GM18858 (cell line): Measurements from ENCODE around the gene PRKD3.

Experiments
- ATAC-seq: cut with Tn5 transposase; IDR thresholded peaks from one replicate; pipeline ENCODE4 v1.9.1; 2021; ENCODE audit not compliant: unreplicated experiment

Gene PRKD3

GRCh38 chr2:37324786-37325624, at the start of gene PRKD3:
PRKD3 (minus strand) TSS chr2:37324833; CDS start chr2:37316524, 8,309 bp downstream.
- peak; percentile 39 for ATAC-seq

- ATAC-seq: no peak
These were observed 47.4 kb upstream of the PRKD3 start for GRCh38 chr2:37372000-37372399.

- ATAC-seq: no peak
These were observed 46.0 kb upstream of the PRKD3 start for GRCh38 chr2:37370666-37371065.

GRCh38 chr2:37367984-37368383, 43.4 kb upstream of the PRKD3 start:
- ATAC-seq: no peak

GRCh38 chr2:37367310-37367709, 42.7 kb upstream of the PRKD3 start:
- no peak for ATAC-seq

- ATAC-seq: no peak
These were observed 42.1 kb upstream of the PRKD3 start for GRCh38 chr2:37366773-37367172.

- ATAC-seq: peak; percentile 91
These were observed 41.0 kb upstream of the PRKD3 start for GRCh38 chr2:37365669-37366068.

GRCh38 chr2:37364351-37364750, 39.7 kb upstream of the PRKD3 start:
- ATAC-seq: no peak

- ATAC-seq: no peak
These were observed 37.5 kb upstream of the PRKD3 start for GRCh38 chr2:37361994-37362698.

GRCh38 chr2:37361216-37361815, 36.7 kb upstream of the PRKD3 start:
- no peak for ATAC-seq

GRCh38 chr2:37358466-37358865, 33.8 kb upstream of the PRKD3 start:
- no peak for ATAC-seq

- no peak for ATAC-seq
These were observed 32.9 kb upstream of the PRKD3 start for GRCh38 chr2:37357530-37357929.

- no peak for ATAC-seq
These were observed 32.4 kb upstream of the PRKD3 start for GRCh38 chr2:37357069-37357468.

- ATAC-seq: no peak
These were observed 31.7 kb upstream of the PRKD3 start for GRCh38 chr2:37356299-37356698.

- ATAC-seq: no peak
These were observed 31.1 kb upstream of the PRKD3 start for GRCh38 chr2:37355735-37356134.

GRCh38 chr2:37354531-37354930, 29.9 kb upstream of the PRKD3 start:
- ATAC-seq: no peak

GRCh38 chr2:37350034-37350433, 25.4 kb upstream of the PRKD3 start:
- peak; percentile 59 for ATAC-seq

- ATAC-seq: no peak
These were observed 24.7 kb upstream of the PRKD3 start for GRCh38 chr2:37349231-37349860.

GRCh38 chr2:37348155-37348554, 23.5 kb upstream of the PRKD3 start:
- no peak for ATAC-seq

- no peak for ATAC-seq
These were observed 20.1 kb upstream of the PRKD3 start, which contains the start of gene QPCT for GRCh38 chr2:37344453-37345361. QPCT (plus strand) TSS chr2:37344630; CDS start chr2:37344732, 102 bp downstream.
